Endodermal cell (in vitro differentiated cells): Measurements from ENCODE around the gene SCTR. TPM values are rescaled to one million over a fixed set of nuclear protein-coding genes. Genes with fewer than 3 reads are reported as not detected.
A peak's percentile ranks its signal among the peaks of the same experiment; 100 is the strongest.

Experiments
- DNase-seq: peaks from one replicate; pipeline ENCODE4 v3.0.0-alpha.2; 2017
- H3K27ac ChIP-seq: 2 replicates; pipeline ENCODE4 v1.5.1; 2013; ENCODE audit warnings: mild to moderate bottlenecking, low read depth, low read length, moderate library complexity
- H3K27me3 ChIP-seq: 2 replicates; pipeline ENCODE4 v1.6.1; 2013; ENCODE audit warnings: mild to moderate bottlenecking, low read length, moderate library complexity; ENCODE audit not compliant: insufficient read depth, control insufficient read depth, poor library complexity, severe bottlenecking
- H3K36me3 ChIP-seq: 2 replicates; pipeline ENCODE4 v1.7.0; 2013; ENCODE audit warnings: mild to moderate bottlenecking, low read length, moderate library complexity; ENCODE audit not compliant: control insufficient read depth, insufficient read depth
- H3K4me1 ChIP-seq: one replicate; pipeline ENCODE4 v1.7.0; 2013; ENCODE audit warnings: low read length; ENCODE audit not compliant: control insufficient read depth, insufficient read depth
- H3K4me3 ChIP-seq: 2 replicates; pipeline ENCODE4 v1.5.1; 2013; ENCODE audit warnings: mild to moderate bottlenecking, low read length, moderate library complexity
- H3K9ac ChIP-seq: 2 replicates; pipeline ENCODE4 v1.6.1; 2013; ENCODE audit warnings: mild to moderate bottlenecking, low read length, moderate library complexity; ENCODE audit not compliant: poor library complexity, severe bottlenecking; ENCODE audit errors: extremely low read depth
- H3K9me3 ChIP-seq: 2 replicates; pipeline ENCODE4 v1.6.1; 2013; ENCODE audit warnings: mild to moderate bottlenecking, low read length, moderate library complexity; ENCODE audit not compliant: control insufficient read depth
- H3K27ac Mint-ChIP-seq: 2 replicates; pipeline ENCODE4 v1.8.0; 2020; ENCODE audit warnings: mixed read lengths
- H3K27me3 Mint-ChIP-seq: 2 replicates; pipeline ENCODE4 v1.8.0; 2021; ENCODE audit warnings: mild to moderate bottlenecking, mixed read lengths; ENCODE audit not compliant: insufficient read depth
- H3K36me3 Mint-ChIP-seq: 2 replicates; pipeline ENCODE4 v1.8.0; 2020; ENCODE audit warnings: low read depth, mixed read lengths
- H3K4me1 Mint-ChIP-seq: 2 replicates; pipeline ENCODE4 v1.8.0; 2020; ENCODE audit warnings: mixed read lengths
- H3K4me3 Mint-ChIP-seq: 2 replicates; pipeline ENCODE4 v1.8.0; 2020; ENCODE audit warnings: mild to moderate bottlenecking, moderate library complexity, mixed read lengths
- H3K9me3 Mint-ChIP-seq: 2 replicates; pipeline ENCODE4 v1.8.0; 2020; ENCODE audit warnings: mild to moderate bottlenecking, mixed read lengths
- WGBS, 2 experiments: methylation state at CpG; one replicate each; pipeline versions ENCODE4 v1.1.5 to v1.1.7; 2013; ENCODE audit warnings: missing lambda C conversion rate in 2 of 2, mixed read lengths in 1 of 2; ENCODE audit not compliant: insufficient coverage in 1 of 2, insufficient read length in 1 of 2; 5-methylcytosine and 5-hydroxymethylcytosine counted together
- total RNA-seq, 2 donors: library from RNA; stranded (reverse); fragmentation: NEBNext Ultra II Directional in 1 of 2; extraction: Animal tissue kit (Norgen Biotek cat#: 25700) in 1 of 2; gene quantifications; 2 replicates in 1 of 2; 3 replicates in 1 of 2; pipeline ENCODE4 v1.2.1, GENCODE V29; 2021
- TF ChIP-seq, protein P1 (sequence below): fragments of 200-600 bp; sonication (generic); conservative IDR thresholded peaks from 2 replicates; pipeline ENCODE4 v1.5.0; 2021; ENCODE audit warnings: antibody characterized with exemption, mild to moderate bottlenecking

SCTR gene
- total RNA-seq, 2 donors from 2014 or later, result 0.20 to 0.49 TPM

GRCh38 chr2:119426801-119427395 is 97.4 kb downstream of the SCTR start:
- Mint-ChIP-seq H3K4me1 (peaks cover 53% of the 10 kb centered on the region), H3K27me3 (no peaks in the 10 kb centered on the region), H3K36me3 (no peaks in the 10 kb centered on the region), H3K4me3 (no peak overlapping the region), H3K9me3 (peaks cover 11% of the 10 kb centered on the region), H3K27ac (no peak overlapping the region)
- Histone ChIP-seq H3K36me3 (no peaks in the 10 kb centered on the region), H3K4me1 (peaks cover 7% of the 10 kb centered on the region), H3K9me3 (peaks cover 21% of the 10 kb centered on the region), H3K4me3 (no peak overlapping the region), H3K27me3 (no peaks in the 10 kb centered on the region), H3K9ac (no peak overlapping the region), H3K27ac (no peak overlapping the region)
- TF ChIP-seq, protein P1, sequence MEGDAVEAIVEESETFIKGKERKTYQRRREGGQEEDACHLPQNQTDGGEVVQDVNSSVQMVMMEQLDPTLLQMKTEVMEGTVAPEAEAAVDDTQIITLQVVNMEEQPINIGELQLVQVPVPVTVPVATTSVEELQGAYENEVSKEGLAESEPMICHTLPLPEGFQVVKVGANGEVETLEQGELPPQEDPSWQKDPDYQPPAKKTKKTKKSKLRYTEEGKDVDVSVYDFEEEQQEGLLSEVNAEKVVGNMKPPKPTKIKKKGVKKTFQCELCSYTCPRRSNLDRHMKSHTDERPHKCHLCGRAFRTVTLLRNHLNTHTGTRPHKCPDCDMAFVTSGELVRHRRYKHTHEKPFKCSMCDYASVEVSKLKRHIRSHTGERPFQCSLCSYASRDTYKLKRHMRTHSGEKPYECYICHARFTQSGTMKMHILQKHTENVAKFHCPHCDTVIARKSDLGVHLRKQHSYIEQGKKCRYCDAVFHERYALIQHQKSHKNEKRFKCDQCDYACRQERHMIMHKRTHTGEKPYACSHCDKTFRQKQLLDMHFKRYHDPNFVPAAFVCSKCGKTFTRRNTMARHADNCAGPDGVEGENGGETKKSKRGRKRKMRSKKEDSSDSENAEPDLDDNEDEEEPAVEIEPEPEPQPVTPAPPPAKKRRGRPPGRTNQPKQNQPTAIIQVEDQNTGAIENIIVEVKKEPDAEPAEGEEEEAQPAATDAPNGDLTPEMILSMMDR, result no peak
- WGBS, 2 experiments, result 85 to 93% methylated on average over 2 to 12 of the region's 12 CpGs
- peak; percentile 62 for DNase-seq

DNA sequence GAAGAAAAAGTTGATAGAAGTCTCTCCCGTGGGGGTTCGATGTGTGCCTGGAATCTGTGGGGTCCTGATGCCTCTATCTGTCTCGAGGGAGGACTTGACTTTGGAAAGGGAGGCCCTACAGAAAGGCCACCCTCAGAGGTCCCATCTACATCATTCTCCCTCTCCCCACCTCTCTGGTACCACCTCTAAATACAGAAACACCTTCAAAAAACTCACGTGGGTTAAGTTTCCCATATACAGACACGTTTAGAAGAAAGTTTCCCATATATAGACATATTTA is 97.9 kb downstream of the SCTR start:
- Histone ChIP-seq H3K4me3 (no peak overlapping the region), H3K36me3 (no peaks in the 10 kb centered on the region), H3K27me3 (no peaks in the 10 kb centered on the region), H3K27ac (no peak overlapping the region), H3K9me3 (peaks cover 26% of the 10 kb centered on the region), H3K4me1 (peaks cover 7% of the 10 kb centered on the region), H3K9ac (no peak overlapping the region)
- Mint-ChIP-seq H3K4me1 (peaks cover 53% of the 10 kb centered on the region), H3K27me3 (no peaks in the 10 kb centered on the region), H3K9me3 (peaks cover 16% of the 10 kb centered on the region), H3K27ac (no peak overlapping the region), H3K36me3 (peaks cover 1% of the 10 kb centered on the region), H3K4me3 (no peak overlapping the region)
- TF ChIP-seq, protein P1, result no peak
- 91 to 100% methylated on average over 3 to 5 of the region's 5 CpGs for WGBS, 2 experiments
- DNase-seq, result no peak

- 86 to 93% methylated on average over 1 to 7 of the region's 7 CpGs for WGBS, 2 experiments
- Histone ChIP-seq H3K27ac (no peak overlapping the region), H3K4me1 (peaks cover 7% of the 10 kb centered on the region), H3K36me3 (no peaks in the 10 kb centered on the region), H3K9me3 (peaks cover 31% of the 10 kb centered on the region), H3K9ac (no peak overlapping the region), H3K4me3 (no peak overlapping the region), H3K27me3 (no peaks in the 10 kb centered on the region)
- H3K27me3 Mint-ChIP-seq, result no peaks in the 10 kb centered on the region
- TF ChIP-seq, protein P1, result no peak
- no peak overlapping the region for H3K27ac Mint-ChIP-seq
- peaks cover 20% of the 10 kb centered on the region for H3K9me3 Mint-ChIP-seq
- no peak overlapping the region for H3K4me3 Mint-ChIP-seq
- H3K36me3 Mint-ChIP-seq, result peaks cover 4% of the 10 kb centered on the region
- DNase-seq, result no peak
- peaks cover 53% of the 10 kb centered on the region for H3K4me1 Mint-ChIP-seq
These were observed 98.5 kb downstream of the SCTR start for GRCh38 chr2:119425620-119426395.
